H9 (cell line): ENCODE measurements around the gene TNFRSF19. TPM values are rescaled to one million over a fixed set of nuclear protein-coding genes. Genes with fewer than 3 reads are reported as not detected.

ENCODE experiments used
- DNase-seq: peaks from one replicate; pipeline ENCODE4 v3.0.0-alpha.2; 2017
- H2AFZ ChIP-seq: one replicate; pipeline ENCODE4 v1.6.1; 2013; ENCODE audit warnings: mild to moderate bottlenecking, low read length, control low read depth, moderate library complexity
- H2AK5ac ChIP-seq: 2 replicates; pipeline ENCODE4 v1.6.1; 2013; ENCODE audit warnings: low read length, control low read depth, mixed read lengths; ENCODE audit not compliant: insufficient read length
- H2BK120ac ChIP-seq: one replicate; pipeline ENCODE4 v1.6.1; 2013; ENCODE audit warnings: low read depth, mild to moderate bottlenecking, low read length, control low read depth, inconsistent platforms; ENCODE audit not compliant: poor library complexity, severe bottlenecking
- H2BK12ac ChIP-seq: 2 replicates; pipeline ENCODE4 v1.6.1; 2013; ENCODE audit warnings: low read length, control low read depth, mixed read lengths, low read depth; ENCODE audit not compliant: insufficient read length
- H2BK15ac ChIP-seq: 2 replicates; pipeline ENCODE4 v1.6.1; 2013; ENCODE audit warnings: low read depth, low read length, control low read depth
- H2BK20ac ChIP-seq: one replicate; pipeline ENCODE4 v1.6.1; 2013; ENCODE audit warnings: low read depth, mild to moderate bottlenecking, low read length, control low read depth, inconsistent platforms; ENCODE audit not compliant: poor library complexity, severe bottlenecking
- H2BK5ac ChIP-seq: 2 replicates; pipeline ENCODE4 v1.6.1; 2013; ENCODE audit warnings: low read length, control low read depth, mixed read lengths; ENCODE audit not compliant: insufficient read length
- H3K14ac ChIP-seq: 2 replicates; pipeline ENCODE4 v1.6.1; 2013; ENCODE audit warnings: low read length, control low read depth; ENCODE audit not compliant: insufficient read depth
- H3K18ac ChIP-seq: 2 replicates; pipeline ENCODE4 v1.6.1; 2013; ENCODE audit warnings: low read depth, mild to moderate bottlenecking, mixed read lengths, low read length, control low read depth; ENCODE audit not compliant: insufficient read length
- H3K23ac ChIP-seq: 2 replicates; pipeline ENCODE4 v1.6.1; 2013; ENCODE audit warnings: low read length, control low read depth, mixed read lengths, low read depth; ENCODE audit not compliant: insufficient read length
- H3K23me2 ChIP-seq: 2 replicates; pipeline ENCODE4 v1.6.1; 2013; ENCODE audit warnings: low read depth, mild to moderate bottlenecking, mixed read lengths, low read length, control low read depth; ENCODE audit not compliant: insufficient read length, poor library complexity, severe bottlenecking
- H3K27ac ChIP-seq: 2 replicates; pipeline ENCODE4 v1.5.1; 2013; ENCODE audit warnings: low read length, control low read depth, mixed read lengths, low read depth; ENCODE audit not compliant: insufficient read length
- H3K27me3 ChIP-seq: 2 replicates; pipeline ENCODE4 v1.6.1; 2013; ENCODE audit warnings: low read length, control low read depth, inconsistent platforms; ENCODE audit not compliant: insufficient read depth
- H3K4ac ChIP-seq: 2 replicates; pipeline ENCODE4 v1.6.1; 2013; ENCODE audit warnings: low read depth, mild to moderate bottlenecking, control low read depth, inconsistent platforms, low read length, moderate library complexity
- H3K4me1 ChIP-seq: 2 replicates; pipeline ENCODE4 v1.6.1; 2013; ENCODE audit warnings: low read length, control low read depth, inconsistent platforms; ENCODE audit not compliant: insufficient read depth
- H3K4me2 ChIP-seq: 2 replicates; pipeline ENCODE4 v1.6.1; 2013; ENCODE audit warnings: low read length, control low read depth, mixed read lengths; ENCODE audit not compliant: insufficient read length, insufficient read depth
- H3K56ac ChIP-seq: 2 replicates; pipeline ENCODE4 v1.6.1; 2013; ENCODE audit warnings: low read depth, mild to moderate bottlenecking, mixed read lengths, low read length, control low read depth; ENCODE audit not compliant: insufficient read length
- H3K79me1 ChIP-seq: 2 replicates; pipeline ENCODE4 v1.6.1; 2013; ENCODE audit warnings: low read depth, mild to moderate bottlenecking, moderate library complexity, low read length, control low read depth, inconsistent platforms; ENCODE audit not compliant: insufficient read depth, poor library complexity, severe bottlenecking
- H3K79me2 ChIP-seq: 2 replicates; pipeline ENCODE4 v1.6.1; 2013; ENCODE audit warnings: low read length, control low read depth, inconsistent platforms; ENCODE audit not compliant: insufficient read depth
- H3K9ac ChIP-seq: 2 replicates; pipeline ENCODE4 v1.6.1; 2013; ENCODE audit warnings: low read length, control low read depth, mixed read lengths; ENCODE audit not compliant: insufficient read length; ENCODE audit errors: extremely low read depth
- H3K9me3 ChIP-seq: one replicate; pipeline ENCODE4 v1.6.1; 2013; ENCODE audit warnings: low read depth, low read length, inconsistent platforms; ENCODE audit not compliant: control insufficient read depth
- H3T11ph ChIP-seq: one replicate; pipeline ENCODE4 v1.6.1; 2013; ENCODE audit warnings: mild to moderate bottlenecking, low read length, control low read depth, inconsistent platforms
- H4K20me1 ChIP-seq: one replicate; pipeline ENCODE4 v1.6.1; 2013; ENCODE audit not compliant: control insufficient read depth, insufficient read length, insufficient read depth
- H4K5ac ChIP-seq: 2 replicates; pipeline ENCODE4 v1.6.1; 2013; ENCODE audit warnings: low read depth, mild to moderate bottlenecking, mixed read lengths, low read length, control low read depth; ENCODE audit not compliant: insufficient read length
- H4K8ac ChIP-seq: replicated peaks from 2 replicates; pipeline ENCODE4 v1.6.1; 2013; ENCODE audit warnings: low read length, control low read depth, mixed read lengths, low read depth; ENCODE audit not compliant: insufficient read length
- H4K91ac ChIP-seq: 2 replicates; pipeline ENCODE4 v1.6.1; 2013; ENCODE audit warnings: low read depth, mild to moderate bottlenecking, moderate library complexity, mixed read lengths, low read length, control low read depth; ENCODE audit not compliant: insufficient read length
- H3K27ac Mint-ChIP-seq, 3 experiments: 2 replicates in 2 of 3; 3 replicates in 1 of 3; pipeline ENCODE4 v1.8.0; 2020 to 2021; ENCODE audit warnings: mixed read lengths in 3 of 3, mild to moderate bottlenecking in 1 of 3, moderate library complexity in 1 of 3
- H3K27me3 Mint-ChIP-seq: 2 replicates; pipeline ENCODE4 v1.8.0; 2021; ENCODE audit warnings: low read depth, mild to moderate bottlenecking, moderate library complexity, mixed read lengths
- H3K36me3 Mint-ChIP-seq, 3 experiments: 2 replicates in 2 of 3; 3 replicates in 1 of 3; pipeline ENCODE4 v1.8.0; 2020 to 2021; ENCODE audit warnings: low read depth in 3 of 3, mixed read lengths in 3 of 3; ENCODE audit not compliant: insufficient read depth in 1 of 3
- H3K4me1 Mint-ChIP-seq, 2 experiments: 2 replicates each; pipeline ENCODE4 v1.8.0; 2020; ENCODE audit warnings: mixed read lengths in 2 of 2
- H3K4me3 Mint-ChIP-seq, 2 experiments: 2 replicates in 1 of 2; 3 replicates in 1 of 2; pipeline ENCODE4 v1.8.0; 2020 to 2021; ENCODE audit warnings: mild to moderate bottlenecking in 2 of 2, mixed read lengths in 2 of 2, moderate library complexity in 1 of 2
- H3K9me3 Mint-ChIP-seq, 2 experiments: 2 replicates in 1 of 2; 3 replicates in 1 of 2; pipeline ENCODE4 v1.8.0; 2020; ENCODE audit warnings: mild to moderate bottlenecking in 2 of 2, mixed read lengths in 2 of 2, moderate library complexity in 1 of 2
- CTCF ChIP-seq: fragments of 200-600 bp; sonication (generic); conservative IDR thresholded peaks from 3 replicates; pipeline ENCODE4 v1.8.0; 2021; ENCODE audit warnings: antibody characterized with exemption, mild to moderate bottlenecking
- WGBS: extraction: QIAGEN DNeasy Blood & Tissue Kit; methylation state at CpG from one replicate; pipeline ENCODE4 v1.1.7; 2013; ENCODE audit warnings: missing lambda C conversion rate, low lambda C conversion rate, mixed read lengths; ENCODE audit not compliant: insufficient read length; ENCODE audit errors: extremely low coverage; 5-methylcytosine and 5-hydroxymethylcytosine counted together
- total RNA-seq: library from RNA; stranded (reverse); gene quantifications from 2 replicates; pipeline ENCODE4 v1.2.1, GENCODE V29; 2021

Gene TNFRSF19
- total RNA-seq, 1 experiment from 2014 or later: 2.7 TPM

GRCh38 chr13:23670793-23671192 lies 100.6 kb downstream of the TNFRSF19 start:
- H3K79me2 ChIP-seq: no peaks in the 10 kb centered on the region
- TF ChIP-seq CTCF: no peak
- H3K9me3 ChIP-seq: no peaks in the 10 kb centered on the region
- H2BK15ac ChIP-seq: no peak overlapping the region
- H3K23ac ChIP-seq: no peak overlapping the region
- no peak overlapping the region for H2BK5ac ChIP-seq
- Mint-ChIP-seq H3K4me3 (no peak overlapping the region), H3K36me3 (no peaks in the 10 kb centered on the region), H3K27ac (no peak overlapping the region), H3K27me3 (no peaks in the 10 kb centered on the region; the same call in 1 of the 2 replicates), H3K4me1 (peaks cover 12 to 18% of the 10 kb centered on the region in 2 experiments), H3K9me3 (no peaks in the 10 kb centered on the region)
- H3K14ac ChIP-seq: no peak overlapping the region
- no peak overlapping the region for H2BK120ac ChIP-seq
- WGBS: no CpG with 5 or more reads among the region's 7 CpGs
- H2BK20ac ChIP-seq: no peak overlapping the region
- no peak overlapping the region for H3K4me2 ChIP-seq
- no peak overlapping the region for H3K4ac ChIP-seq
- H3K23me2 ChIP-seq: no peaks in the 10 kb centered on the region
- no peak overlapping the region for H4K91ac ChIP-seq
- no peak overlapping the region for H3K9ac ChIP-seq
- H3K18ac ChIP-seq: no peak overlapping the region
- H4K8ac ChIP-seq: no peak overlapping the region
- no peak overlapping the region for H3K27ac ChIP-seq
- no peaks in the 10 kb centered on the region for H3K79me1 ChIP-seq
- no peaks in the 10 kb centered on the region for H4K20me1 ChIP-seq
- no peak overlapping the region for H2AK5ac ChIP-seq
- H3K4me1 ChIP-seq: peaks cover 2% of the 10 kb centered on the region; the same call in 1 of the 2 replicates
- H3K56ac ChIP-seq: no peak overlapping the region
- H3K27me3 ChIP-seq: no peaks in the 10 kb centered on the region
- no peak overlapping the region for H4K5ac ChIP-seq
- DNase-seq: no peak
- H3T11ph ChIP-seq: no peak overlapping the region
- no peak overlapping the region for H2BK12ac ChIP-seq
- no peak overlapping the region for H2AFZ ChIP-seq
